ENCODE data around the gene DTX1. TPM values are rescaled to one million over a fixed set of nuclear protein-coding genes. Genes with fewer than 3 reads are reported as not detected.

DTX1 gene
- 10 to 100 TPM in 2 of 5 experiments, 1 to 10 TPM in 2, not detected in 1; 4.2 to 15.8 (median 8.8) TPM for total RNA-seq
- polyA plus RNA-seq, result 1 to 10 TPM in 1 of 2 donors, under 1 TPM in 1; 0.80 to 4.2 TPM
- 7.8 reads per million, percentile 31 among the genes with 10 or more reads in this experiment for total RNA-seq

DNA sequence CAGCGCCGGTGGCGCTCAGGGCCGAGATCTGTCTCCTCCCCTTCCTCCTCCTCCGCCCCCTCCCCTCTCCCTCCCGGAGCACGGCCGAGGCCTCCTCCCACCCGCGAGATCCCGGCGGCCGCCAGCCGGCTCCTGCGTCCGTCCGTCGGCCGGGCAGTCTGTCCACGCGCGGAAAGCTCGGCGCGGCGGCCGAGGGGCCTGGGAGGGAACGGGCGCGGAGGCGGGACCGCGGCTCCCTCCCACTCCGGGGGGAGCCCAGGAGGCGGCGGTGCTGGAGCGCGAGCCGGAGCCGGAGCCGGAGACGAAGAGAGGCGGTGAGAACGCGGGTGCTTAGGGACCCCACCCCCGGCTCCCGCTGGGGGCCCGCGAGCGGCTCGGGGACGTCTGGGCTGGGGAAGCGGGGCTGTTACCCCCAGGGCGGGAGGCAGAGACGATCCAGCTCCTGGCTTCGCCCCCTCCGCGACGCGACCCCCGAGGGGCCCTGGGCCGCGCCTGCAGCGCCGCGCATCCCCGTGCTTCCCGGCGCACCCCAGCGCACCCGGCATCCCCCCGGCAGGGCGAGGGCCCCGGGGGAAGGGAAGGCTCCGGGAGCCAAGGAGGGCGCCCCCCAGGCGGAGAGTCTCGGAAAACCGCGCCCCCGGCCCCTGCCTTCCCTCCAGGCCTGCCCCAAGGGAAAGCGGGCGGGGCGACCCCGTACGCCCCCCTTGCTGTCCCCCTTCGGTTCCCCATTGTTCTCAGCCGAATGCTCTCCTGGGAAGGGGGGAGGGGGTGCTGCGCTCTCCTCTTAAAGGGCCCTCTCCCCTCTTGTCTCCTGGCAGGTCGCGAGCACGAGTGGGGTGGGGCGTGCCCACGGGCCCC is at the start of gene DTX1:
Gene DTX1, plus strand, starts transcription at position 100 of the 858 bp plus-strand sequence. CDS start 1,463 bp downstream, outside the sequence.
- Mint-ChIP-seq H3K27me3 (peaks cover 0 to 28% (median 0%) of the 10 kb centered on the region in 5 donors), H3K27ac (peak within 1 kb of the TSS in 8 of 9 donors; percentile 84 to 90 (median 85)), H3K4me3 (peak within 1 kb of the TSS in 9 of 10 donors; percentile 36 to 91 (median 87)), H3K9me3 (no peaks in the 10 kb centered on the region), H3K4me1 (peaks cover 0 to 53% (median 37%) of the 10 kb centered on the region in 7 donors), H3K36me3 (no peaks in the 10 kb centered on the region)
- DNase-seq, result peak in 8 of 9 donors; percentile 16 to 50 (median 40)
- Histone ChIP-seq H3K36me3 (ENCODE audit: control insufficient read depth in 2 of 3, insufficient read depth in 3 of 3, low read length in 3 of 3) (no peaks in the 10 kb centered on the region), H3K27me3 (ENCODE audit: control insufficient read depth in 2 of 2, insufficient read depth in 2 of 2, low read length in 2 of 2) (no peaks in the 10 kb centered on the region), H3K4me1 (ENCODE audit: control insufficient read depth in 2 of 2, insufficient read depth in 2 of 2, low read length in 2 of 2) (peaks cover 4 to 48% of the 10 kb centered on the region in 2 donors), H3K27ac (ENCODE audit: low read depth, low read length) (peak within 1 kb of the TSS; percentile 72), H3K4me3 (ENCODE audit: low read length) (peak within 1 kb of the TSS; percentile 57), H3K9me3 (ENCODE audit: control insufficient read depth in 2 of 3, low read length in 3 of 3) (no peaks in the 10 kb centered on the region)
- intact Hi-C loops (cut with micrococcal nuclease), result loop anchor here (5.0 to 10.0 kb wide), 2 partner anchors 80 to 278 kb away; partner anchors contain the start of genes RASAL1 (in 1 of the 2) and SLC8B1 (in 1 of the 2)
- ChIA-PET POLR2A (interaction anchor here (0.5 to 1.6 kb wide), 2 partner anchors 33 to 128 kb away, joined by 3 to 4 read pairs; partner anchors contain the start of gene DDX54), CTCF (no interaction called here)
- ATAC-seq, result peak; percentile 75

DNA sequence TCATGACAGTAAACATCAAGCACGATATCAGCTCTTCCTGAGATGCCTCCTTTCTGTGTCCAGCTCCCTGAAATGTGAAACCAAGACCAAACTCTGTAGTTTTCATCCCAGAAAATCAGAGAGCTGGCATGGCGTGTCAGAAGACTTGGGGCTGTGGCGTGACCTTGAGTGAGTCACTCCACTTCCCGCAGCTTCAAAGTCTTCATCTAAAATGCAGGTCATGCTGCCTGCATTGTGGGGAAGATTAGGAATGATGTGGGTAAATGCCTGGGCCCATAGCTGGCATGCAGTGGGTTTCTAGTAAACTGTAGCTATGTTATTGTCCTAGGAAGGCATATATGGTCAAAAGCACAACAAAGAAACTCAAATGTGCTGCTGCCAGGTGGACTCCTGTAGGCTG is 49.4 kb upstream of the DTX1 start:
- Mint-ChIP-seq H3K27me3 (no peaks in the 10 kb centered on the region), H3K9me3 (peaks cover 0 to 20% (median 9%) of the 10 kb centered on the region in 11 donors), H3K4me1 (peaks cover 0 to 5% (median 0%) of the 10 kb centered on the region in 7 donors), H3K27ac (peak overlapping the region in 1 of 9 donors; percentile 67), H3K36me3 (peaks cover 30 to 89% (median 65%) of the 10 kb centered on the region in 5 donors), H3K4me3 (no peak overlapping the region)
- Histone ChIP-seq H3K27me3 (ENCODE audit: control insufficient read depth in 2 of 2, insufficient read depth in 2 of 2, low read length in 2 of 2) (no peaks in the 10 kb centered on the region), H3K4me1 (ENCODE audit: control insufficient read depth in 2 of 2, insufficient read depth in 2 of 2, low read length in 2 of 2) (no peaks in the 10 kb centered on the region), H3K4me3 (ENCODE audit: low read length) (no peak overlapping the region), H3K27ac (ENCODE audit: low read depth, low read length) (no peak overlapping the region), H3K9me3 (ENCODE audit: control insufficient read depth in 2 of 3, low read length in 3 of 3) (peaks cover 0 to 20% (median 0%) of the 10 kb centered on the region in 3 experiments), H3K36me3 (ENCODE audit: control insufficient read depth in 2 of 3, insufficient read depth in 3 of 3, low read length in 3 of 3) (peaks cover 65 to 96% (median 69%) of the 10 kb centered on the region in 3 experiments)
- POLR2A ChIA-PET, result no interaction called here
- DNase-seq (no peak), ATAC-seq (no peak)
- intact Hi-C loops (cut with micrococcal nuclease), result no loop called here
- CTCF ChIA-PET, result interaction anchor here (0.6 to 3.1 kb wide), 7 partner anchors 9 to 167 kb away, joined by 3 to 7 read pairs (median 3); no protein-coding TSS in a partner anchor

DNA sequence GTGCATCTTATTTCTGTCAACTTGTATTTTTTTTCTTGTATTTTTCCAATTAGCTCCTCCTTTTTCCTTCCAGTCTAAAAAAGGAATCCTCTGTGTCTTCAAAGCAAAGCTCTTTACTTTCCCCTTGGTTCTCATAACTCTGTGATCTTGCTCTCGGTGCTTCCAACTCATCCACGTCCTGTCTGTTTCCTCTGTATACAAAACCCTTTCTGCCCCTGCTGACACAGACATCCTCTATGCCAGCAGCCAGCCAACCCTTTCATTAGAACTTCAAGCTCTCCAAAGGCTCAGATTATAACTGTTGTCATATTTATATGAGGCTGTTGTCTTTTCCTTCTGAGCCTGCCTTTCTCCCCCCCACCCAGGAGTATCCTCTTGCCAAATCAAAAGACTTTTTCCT is 45.8 kb upstream of the DTX1 start:
- Mint-ChIP-seq H3K4me3 (no peak overlapping the region), H3K36me3 (peaks cover 24 to 61% (median 50%) of the 10 kb centered on the region in 5 donors), H3K27ac (no peak overlapping the region), H3K9me3 (peaks cover 0 to 20% (median 9%) of the 10 kb centered on the region in 11 donors), H3K4me1 (peaks cover 0 to 13% (median 0%) of the 10 kb centered on the region in 7 donors), H3K27me3 (no peaks in the 10 kb centered on the region)
- Histone ChIP-seq H3K4me1 (ENCODE audit: control insufficient read depth in 2 of 2, insufficient read depth in 2 of 2, low read length in 2 of 2) (no peaks in the 10 kb centered on the region), H3K9me3 (ENCODE audit: control insufficient read depth in 2 of 3, low read length in 3 of 3) (peaks cover 0 to 20% (median 0%) of the 10 kb centered on the region in 3 experiments), H3K4me3 (ENCODE audit: low read length) (no peak overlapping the region), H3K27me3 (ENCODE audit: control insufficient read depth in 2 of 2, insufficient read depth in 2 of 2, low read length in 2 of 2) (no peaks in the 10 kb centered on the region), H3K36me3 (ENCODE audit: control insufficient read depth in 2 of 3, insufficient read depth in 3 of 3, low read length in 3 of 3) (peaks cover 47 to 62% (median 50%) of the 10 kb centered on the region in 3 experiments), H3K27ac (ENCODE audit: low read depth, low read length) (no peak overlapping the region)
- intact Hi-C loops (cut with micrococcal nuclease), result no loop called here
- POLR2A ChIA-PET, result interaction anchor here (0.5 kb wide), 1 partner anchor 312 kb away, joined by 3 read pairs; no protein-coding TSS in a partner anchor
- DNase-seq, result no peak
- ATAC-seq, result no peak
- CTCF ChIA-PET, result no interaction called here

DNA sequence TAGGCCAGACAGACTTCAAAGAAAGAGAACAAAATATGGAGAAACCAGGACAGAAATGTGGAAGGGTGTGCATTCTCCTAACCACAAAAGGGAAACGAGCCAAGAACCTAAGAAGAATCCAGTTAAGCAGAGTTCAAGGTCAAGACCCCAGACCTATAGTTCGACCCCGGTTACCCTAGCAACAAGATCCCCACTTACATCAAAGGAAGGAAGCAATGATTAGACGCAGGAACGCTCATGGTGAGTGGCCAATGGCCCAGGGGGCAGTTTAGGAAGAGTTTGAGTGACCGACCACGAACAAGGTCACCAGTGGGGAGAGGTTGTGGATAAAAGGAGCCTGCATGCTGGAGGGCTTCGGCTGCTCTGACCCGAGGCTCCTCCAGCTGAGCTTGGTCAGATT is 42.0 kb upstream of the DTX1 start:
- Histone ChIP-seq H3K27ac (ENCODE audit: low read depth, low read length) (no peak overlapping the region), H3K4me1 (ENCODE audit: control insufficient read depth in 2 of 2, insufficient read depth in 2 of 2, low read length in 2 of 2) (no peaks in the 10 kb centered on the region), H3K27me3 (ENCODE audit: control insufficient read depth in 2 of 2, insufficient read depth in 2 of 2, low read length in 2 of 2) (no peaks in the 10 kb centered on the region), H3K36me3 (ENCODE audit: control insufficient read depth in 2 of 3, insufficient read depth in 3 of 3, low read length in 3 of 3) (peaks cover 17 to 23% (median 17%) of the 10 kb centered on the region in 3 experiments), H3K9me3 (ENCODE audit: control insufficient read depth in 2 of 3, low read length in 3 of 3) (peaks cover 0 to 20% (median 0%) of the 10 kb centered on the region in 3 experiments), H3K4me3 (ENCODE audit: low read length) (no peak overlapping the region)
- peaks cover 18 to 30% (median 27%) of the 10 kb centered on the region in 5 donors for H3K36me3 Mint-ChIP-seq
- peak overlapping the region in 2 of 9 donors; percentile 59 to 79 for H3K27ac Mint-ChIP-seq
- ATAC-seq (no peak), DNase-seq (no peak)
- H3K4me3 Mint-ChIP-seq, result no peak overlapping the region
- H3K4me1 Mint-ChIP-seq, result peaks cover 0 to 13% (median 0%) of the 10 kb centered on the region in 7 donors
- peaks cover 0 to 19% (median 9%) of the 10 kb centered on the region in 11 donors for H3K9me3 Mint-ChIP-seq
- POLR2A ChIA-PET, result no interaction called here
- CTCF ChIA-PET, result no interaction called here
- H3K27me3 Mint-ChIP-seq, result peaks cover 0 to 1% (median 0%) of the 10 kb centered on the region in 5 donors
- intact Hi-C loops (cut with micrococcal nuclease), result no loop called here

DNA sequence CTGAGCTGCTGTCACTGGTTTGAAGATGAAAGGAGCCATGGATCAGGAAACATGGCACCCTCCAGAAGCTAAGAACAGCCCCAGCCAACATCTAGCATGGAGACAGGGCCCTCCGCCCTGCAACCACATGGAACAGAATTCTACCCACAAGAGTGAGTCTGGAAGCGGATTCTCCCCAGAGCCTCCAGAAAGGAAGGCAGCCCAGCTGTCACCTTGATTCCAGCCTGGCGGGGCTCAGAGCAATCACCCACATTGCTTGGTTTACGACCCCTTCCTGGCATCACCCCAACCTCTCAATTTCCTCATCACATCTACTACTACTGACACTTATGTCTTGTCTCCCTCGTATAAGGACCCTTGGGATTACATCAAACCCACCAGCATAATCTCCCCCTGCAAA is 39.7 kb upstream of the DTX1 start:
- Histone ChIP-seq H3K27me3 (ENCODE audit: control insufficient read depth in 2 of 2, insufficient read depth in 2 of 2, low read length in 2 of 2) (no peaks in the 10 kb centered on the region), H3K27ac (ENCODE audit: low read depth, low read length) (no peak overlapping the region), H3K36me3 (ENCODE audit: control insufficient read depth in 2 of 3, insufficient read depth in 3 of 3, low read length in 3 of 3) (peaks cover 0 to under 1% (median 0%) of the 10 kb centered on the region in 3 experiments), H3K4me3 (ENCODE audit: low read length) (no peak overlapping the region), H3K4me1 (ENCODE audit: control insufficient read depth in 2 of 2, insufficient read depth in 2 of 2, low read length in 2 of 2) (no peaks in the 10 kb centered on the region), H3K9me3 (ENCODE audit: control insufficient read depth in 2 of 3, low read length in 3 of 3) (no peaks in the 10 kb centered on the region)
- no peak overlapping the region for H3K4me3 Mint-ChIP-seq
- peaks cover 0 to 13% (median 0%) of the 10 kb centered on the region in 7 donors for H3K4me1 Mint-ChIP-seq
- POLR2A ChIA-PET, result no interaction called here
- peaks cover under 1 to 8% (median 5%) of the 10 kb centered on the region in 5 donors for H3K36me3 Mint-ChIP-seq
- intact Hi-C loops (cut with micrococcal nuclease), result no loop called here
- DNase-seq (no peak), ATAC-seq (no peak)
- CTCF ChIA-PET, result no interaction called here
- peaks cover 0 to 10% (median 4%) of the 10 kb centered on the region in 5 donors for H3K27me3 Mint-ChIP-seq
- no peak overlapping the region for H3K27ac Mint-ChIP-seq
- H3K9me3 Mint-ChIP-seq, result peaks cover 0 to 4% (median under 1%) of the 10 kb centered on the region in 11 donors

DNA sequence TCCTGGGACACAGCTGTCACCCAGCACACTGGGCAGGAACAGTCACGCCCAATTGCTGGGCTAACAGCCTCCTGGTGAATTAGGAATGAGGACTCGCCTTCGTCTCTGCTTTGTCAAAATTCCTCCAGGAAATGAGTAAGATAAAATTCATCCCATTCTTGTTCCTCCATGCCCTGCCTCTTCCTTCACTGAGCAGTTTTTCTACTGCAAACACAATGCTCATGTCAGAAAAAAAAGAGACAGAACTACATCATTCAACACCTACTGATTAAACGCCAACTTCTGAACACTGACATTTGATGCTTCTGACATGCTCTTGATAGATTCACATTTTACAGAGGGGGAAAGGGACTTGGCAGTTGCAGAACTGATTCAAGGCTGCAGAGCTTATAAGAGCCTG is 37.5 kb upstream of the DTX1 start:
- DNase-seq, result no peak
- no peak overlapping the region for H3K4me3 ChIP-seq (ENCODE audit: low read length)
- Mint-ChIP-seq H3K27me3 (peaks cover 0 to 10% (median 4%) of the 10 kb centered on the region in 5 donors), H3K9me3 (peaks cover 0 to 2% (median 0%) of the 10 kb centered on the region in 11 donors), H3K27ac (no peak overlapping the region), H3K4me1 (peaks cover 0 to 13% (median 0%) of the 10 kb centered on the region in 7 donors), H3K4me3 (no peak overlapping the region), H3K36me3 (no peaks in the 10 kb centered on the region)
- intact Hi-C loops (cut with micrococcal nuclease), result no loop called here
- H3K36me3 ChIP-seq (ENCODE audit: control insufficient read depth in 2 of 3, insufficient read depth in 3 of 3, low read length in 3 of 3), result no peaks in the 10 kb centered on the region
- H3K4me1 ChIP-seq (ENCODE audit: control insufficient read depth in 2 of 2, insufficient read depth in 2 of 2, low read length in 2 of 2), result no peaks in the 10 kb centered on the region
- no peaks in the 10 kb centered on the region for H3K27me3 ChIP-seq (ENCODE audit: control insufficient read depth in 2 of 2, insufficient read depth in 2 of 2, low read length in 2 of 2)
- POLR2A ChIA-PET, result no interaction called here
- CTCF ChIA-PET, result no interaction called here
- H3K27ac ChIP-seq (ENCODE audit: low read depth, low read length), result no peak overlapping the region
- no peaks in the 10 kb centered on the region for H3K9me3 ChIP-seq (ENCODE audit: control insufficient read depth in 2 of 3, low read length in 3 of 3)
- ATAC-seq, result no peak
